CD4-positive, alpha-beta memory T cell (primary cell): ENCODE data around the gene KRT37. TPM values are rescaled to one million over a fixed set of nuclear protein-coding genes. Genes with fewer than 3 reads are reported as not detected.

Experiments
- CTCF ChIA-PET: fragments of 350-600 bp; sonication (Branson Sonifier 250); formaldehyde crosslinking; loops from one replicate; lab custom pipeline; 2021; ENCODE audit warnings: inconsistent platforms; ENCODE audit not compliant: partially characterized antibody; lab: Charles Lee
- POLR2A ChIA-PET: fragments of 350-600 bp; sonication (Branson Sonifier 250); formaldehyde crosslinking; loops from one replicate; lab custom pipeline; 2021; ENCODE audit not compliant: partially characterized antibody; lab: Charles Lee
- DNase-seq, 5 donors: peaks; one replicate each; pipeline versions ENCODE4 v3.0.0 to v3.0.0-alpha.2; 2020 to 2022; ENCODE audit warnings: mixed read lengths in 1 of 5
- H3K27ac ChIP-seq: one replicate; pipeline ENCODE4 v1.7.0; 2013; ENCODE audit warnings: low read depth, low read length
- H3K27me3 ChIP-seq: 2 replicates; pipeline ENCODE4 v1.7.0; 2013; ENCODE audit warnings: mild to moderate bottlenecking, low read length, moderate library complexity; ENCODE audit not compliant: insufficient read depth
- H3K36me3 ChIP-seq: 2 replicates; pipeline ENCODE4 v1.7.0; 2013; ENCODE audit warnings: mild to moderate bottlenecking, low read length, moderate library complexity; ENCODE audit not compliant: insufficient read depth
- H3K4me1 ChIP-seq: 2 replicates; pipeline ENCODE4 v1.7.0; 2013; ENCODE audit warnings: mild to moderate bottlenecking, low read length, moderate library complexity; ENCODE audit not compliant: insufficient read depth
- H3K4me3 ChIP-seq, 2 donors: one replicate each; pipeline ENCODE4 v1.7.0; 2013; ENCODE audit warnings: low read length in 2 of 2, mild to moderate bottlenecking in 1 of 2
- H3K9me3 ChIP-seq, 2 donors: one replicate each; pipeline ENCODE4 v1.7.0; 2013; ENCODE audit warnings: low read length in 2 of 2, control low read depth in 1 of 2; ENCODE audit not compliant: control insufficient read depth in 1 of 2
- H3K27ac Mint-ChIP-seq, 7 donors: one replicate each; pipeline ENCODE4 v1.8.0; 2020 to 2021; ENCODE audit warnings: mixed read lengths in 7 of 7, mild to moderate bottlenecking in 6 of 7, inconsistent platforms in 3 of 7, moderate library complexity in 3 of 7
- H3K27me3 Mint-ChIP-seq, 2 donors: one replicate each; pipeline ENCODE4 v1.8.0; 2020 to 2021; ENCODE audit warnings: mixed read lengths in 2 of 2
- H3K36me3 Mint-ChIP-seq, 2 donors: one replicate each; pipeline ENCODE4 v1.8.0; 2020 to 2021; ENCODE audit warnings: mixed read lengths in 2 of 2, inconsistent platforms in 1 of 2, mild to moderate bottlenecking in 1 of 2
- H3K4me1 Mint-ChIP-seq, 4 donors: one replicate each; pipeline ENCODE4 v1.8.0; 2020 to 2021; ENCODE audit warnings: mixed read lengths in 4 of 4, mild to moderate bottlenecking in 1 of 4
- H3K4me3 Mint-ChIP-seq, 8 donors: one replicate each; pipeline ENCODE4 v1.8.0; 2020 to 2021; ENCODE audit warnings: mixed read lengths in 8 of 8, mild to moderate bottlenecking in 7 of 8, moderate library complexity in 6 of 8, inconsistent platforms in 3 of 8
- H3K9me3 Mint-ChIP-seq, 8 donors: one replicate each; pipeline ENCODE4 v1.8.0; 2020 to 2021; ENCODE audit warnings: mixed read lengths in 8 of 8, mild to moderate bottlenecking in 5 of 8, inconsistent platforms in 3 of 8, moderate library complexity in 1 of 8
- intact Hi-C: fragments of 100-400 bp; cut with micrococcal nuclease; formaldehyde crosslinking; loops from one replicate; pipeline ENCODE4 v1.15.1; 2023
- polyA plus RNA-seq, 2 donors: library from polyadenylated mRNA; unstranded; fragments of 300-500 nt; fragmentation: Illumina TruSeq; gene quantifications; one replicate each; pipeline ENCODE4 v1.2.3, GENCODE V29; 2021
- total RNA-seq, 2 experiments: library from RNA; stranded (reverse); gene quantifications; one replicate each; pipeline ENCODE4 v1.2.3, GENCODE V29; 2021

Gene KRT37
- total and polyA plus RNA-seq, 4 experiments from 2014 or later = not detected

DNA sequence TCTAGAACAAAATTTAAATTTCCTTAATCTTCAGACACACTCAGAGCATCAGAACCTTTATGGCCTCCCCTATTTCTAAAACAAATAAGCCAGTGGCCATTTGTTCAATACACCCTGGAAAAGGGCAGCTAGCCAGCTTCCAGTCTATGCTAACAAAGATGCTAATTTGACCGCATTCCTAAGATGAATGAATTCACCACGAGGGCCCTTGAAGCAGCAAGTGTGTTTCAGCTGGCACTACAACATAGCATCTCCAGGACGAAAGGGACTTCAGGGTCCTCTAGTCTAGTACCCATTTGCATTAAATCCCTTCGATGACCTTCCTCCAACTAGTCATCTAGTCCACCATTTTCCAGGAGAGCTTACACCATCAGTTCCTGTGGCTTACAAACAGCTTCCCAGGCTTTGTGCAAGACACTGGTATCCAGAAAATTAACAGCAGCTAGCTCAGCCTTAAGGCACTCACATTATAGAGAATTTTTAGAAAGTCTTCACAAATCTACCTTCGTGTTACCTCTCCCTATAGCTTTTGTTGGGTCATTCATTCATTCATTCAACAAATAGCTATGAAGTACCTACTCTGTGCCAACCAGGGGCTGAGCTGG is 10.9 kb downstream of the KRT37 start:
- H3K36me3 ChIP-seq = no peaks in the 10 kb centered on the region
- Mint-ChIP-seq H3K36me3 (no peaks in the 10 kb centered on the region), H3K27me3 (peaks cover 0 to 3% of the 10 kb centered on the region in 2 donors), H3K4me1 (peaks cover 17 to 28% (median 21%) of the 10 kb centered on the region in 4 donors), H3K4me3 (no peak overlapping the region), H3K27ac (no peak overlapping the region), H3K9me3 (peaks cover 0 to 1% (median 0%) of the 10 kb centered on the region in 8 donors)
- no peak overlapping the region for H3K4me3 ChIP-seq
- H3K4me1 ChIP-seq = peaks cover 19% of the 10 kb centered on the region
- intact Hi-C loops = no loop called here
- CTCF ChIA-PET = interaction anchor here (1.1 kb wide), 1 partner anchor 91 kb away, joined by 3 read pairs; no protein-coding TSS in a partner anchor
- no peaks in the 10 kb centered on the region for H3K27me3 ChIP-seq
- no peak overlapping the region for H3K27ac ChIP-seq
- POLR2A ChIA-PET = no interaction called here
- H3K9me3 ChIP-seq = no peaks in the 10 kb centered on the region
- DNase-seq = no peak

DNA sequence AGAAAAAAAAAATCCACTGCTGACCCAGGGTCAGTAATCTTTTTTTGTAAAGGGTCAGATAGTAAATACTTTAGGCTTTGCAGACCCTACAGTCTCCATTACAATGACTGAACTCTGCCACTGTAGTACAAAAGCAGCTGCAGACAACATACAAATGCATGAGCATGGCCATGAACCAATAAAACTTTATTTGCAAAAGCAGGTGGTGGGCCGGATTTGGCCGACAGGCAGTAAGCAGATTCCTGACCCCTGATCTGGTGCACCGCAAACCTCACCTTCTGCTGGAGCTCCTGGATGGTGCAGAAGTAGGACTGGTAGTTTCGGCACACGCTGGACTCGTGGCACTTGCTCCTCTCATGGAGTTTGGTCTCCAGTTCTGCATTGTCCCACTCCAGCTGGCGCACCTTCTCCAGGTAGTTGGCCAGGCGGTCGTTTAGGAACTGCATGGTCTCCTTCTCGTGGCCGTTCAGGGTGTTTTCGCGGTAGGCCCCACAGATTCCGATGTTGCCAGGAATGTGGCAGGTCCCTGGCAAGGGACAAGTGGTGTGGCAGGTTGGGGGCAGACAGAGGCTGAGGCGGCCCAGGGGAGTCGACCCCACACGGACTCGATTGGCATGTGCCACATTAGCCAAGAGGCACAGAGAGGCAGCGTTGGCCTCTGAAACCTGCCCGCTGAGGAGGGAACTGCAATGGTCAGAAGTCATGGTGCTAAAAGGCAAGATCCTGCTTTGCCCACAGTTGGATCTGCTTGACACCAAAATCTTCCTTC is 13.1 kb downstream of the KRT37 start:
- intact Hi-C loops = no loop called here
- no peaks in the 10 kb centered on the region for H3K36me3 ChIP-seq
- peaks cover 16% of the 10 kb centered on the region for H3K4me1 ChIP-seq
- CTCF ChIA-PET = interaction anchor here (0.7 kb wide), 1 partner anchor 50 kb away, joined by 4 read pairs; no protein-coding TSS in a partner anchor
- no peak overlapping the region for H3K27ac ChIP-seq
- H3K4me3 ChIP-seq = no peak overlapping the region
- Mint-ChIP-seq H3K4me3 (no peak overlapping the region), H3K27ac (no peak overlapping the region), H3K4me1 (peaks cover 12 to 24% (median 17%) of the 10 kb centered on the region in 4 donors), H3K36me3 (no peaks in the 10 kb centered on the region), H3K9me3 (peaks cover 0 to 2% (median 0%) of the 10 kb centered on the region in 8 donors), H3K27me3 (peaks cover 0 to 3% of the 10 kb centered on the region in 2 donors)
- no peaks in the 10 kb centered on the region for H3K27me3 ChIP-seq
- POLR2A ChIA-PET = no interaction called here
- H3K9me3 ChIP-seq = no peaks in the 10 kb centered on the region
- no peak for DNase-seq

DNA sequence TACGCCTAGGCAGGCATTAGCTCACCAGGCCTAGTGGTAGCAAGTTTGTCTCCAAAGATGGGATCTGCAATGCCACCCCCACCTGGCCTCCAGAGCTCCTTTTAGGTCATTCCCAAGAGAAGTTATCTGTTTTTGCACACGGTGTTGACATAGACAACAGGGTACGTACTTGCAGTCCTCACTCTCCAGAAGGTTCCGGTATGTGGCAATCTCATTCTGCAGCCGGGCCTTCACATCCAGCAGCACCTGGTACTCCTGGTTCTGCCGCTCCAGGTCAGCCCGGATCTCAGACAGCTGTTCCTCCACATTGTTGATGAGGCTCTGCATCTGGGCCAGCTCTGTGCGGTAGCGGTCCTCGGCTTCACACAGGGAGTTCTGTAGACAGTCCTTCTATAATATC is 17.2 kb downstream of the KRT37 start:
- intact Hi-C loops = no loop called here
- no peak overlapping the region for H3K4me3 ChIP-seq
- Mint-ChIP-seq H3K27ac (peak overlapping the region in 2 of 7 donors; percentile 22 to 30), H3K36me3 (no peaks in the 10 kb centered on the region), H3K4me3 (no peak overlapping the region), H3K4me1 (peaks cover 33 to 58% (median 43%) of the 10 kb centered on the region in 4 donors), H3K9me3 (peaks cover 0 to 2% (median 0%) of the 10 kb centered on the region in 8 donors), H3K27me3 (peaks cover 0 to 1% of the 10 kb centered on the region in 2 donors)
- no peaks in the 10 kb centered on the region for H3K36me3 ChIP-seq
- H3K27ac ChIP-seq = no peak overlapping the region
- H3K4me1 ChIP-seq = peaks cover 40% of the 10 kb centered on the region
- no peak for DNase-seq
- ChIA-PET POLR2A (interaction anchor here (0.7 kb wide), 1 partner anchor 18 kb away, joined by 3 read pairs; no protein-coding TSS in a partner anchor), CTCF (no interaction called here)
- no peaks in the 10 kb centered on the region for H3K9me3 ChIP-seq
- H3K27me3 ChIP-seq = no peaks in the 10 kb centered on the region

DNA sequence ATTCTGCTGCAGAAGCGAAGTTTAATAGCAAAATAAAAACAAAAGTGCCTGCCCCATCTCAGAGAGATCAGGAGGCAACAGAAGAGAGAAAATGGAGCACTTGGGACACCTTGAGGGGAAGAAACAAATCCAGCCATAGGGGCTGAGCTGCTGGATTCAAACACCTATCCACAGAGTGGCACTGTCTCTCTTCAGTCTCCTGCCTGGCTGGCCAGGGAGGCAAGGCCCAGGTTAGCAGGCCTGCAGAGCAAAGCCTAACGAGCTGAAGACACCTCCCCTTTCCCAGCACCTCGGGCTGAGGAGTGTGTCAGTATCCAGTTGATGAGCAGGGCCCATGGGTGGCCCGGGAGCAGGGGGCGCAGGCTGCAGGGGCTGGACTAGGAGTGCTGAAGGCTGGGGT is 18.2 kb downstream of the KRT37 start:
- Mint-ChIP-seq H3K9me3 (peaks cover 0 to 2% (median 0%) of the 10 kb centered on the region in 8 donors), H3K4me1 (peaks cover 33 to 62% (median 44%) of the 10 kb centered on the region in 4 donors), H3K4me3 (no peak overlapping the region), H3K36me3 (no peaks in the 10 kb centered on the region), H3K27ac (peak overlapping the region in 3 of 7 donors; percentile 33 to 82 (median 43)), H3K27me3 (peaks cover 0 to 1% of the 10 kb centered on the region in 2 donors)
- ChIA-PET POLR2A (no interaction called here), CTCF (interaction anchor here (0.9 to 1.8 kb wide), 2 partner anchors 11 to 83 kb away, joined by 5 read pairs; no protein-coding TSS in a partner anchor)
- H3K9me3 ChIP-seq = no peaks in the 10 kb centered on the region
- intact Hi-C loops = no loop called here
- peaks cover 41% of the 10 kb centered on the region for H3K4me1 ChIP-seq
- no peak overlapping the region for H3K4me3 ChIP-seq
- H3K36me3 ChIP-seq = no peaks in the 10 kb centered on the region
- no peak for DNase-seq
- no peak overlapping the region for H3K27ac ChIP-seq
- no peaks in the 10 kb centered on the region for H3K27me3 ChIP-seq

DNA sequence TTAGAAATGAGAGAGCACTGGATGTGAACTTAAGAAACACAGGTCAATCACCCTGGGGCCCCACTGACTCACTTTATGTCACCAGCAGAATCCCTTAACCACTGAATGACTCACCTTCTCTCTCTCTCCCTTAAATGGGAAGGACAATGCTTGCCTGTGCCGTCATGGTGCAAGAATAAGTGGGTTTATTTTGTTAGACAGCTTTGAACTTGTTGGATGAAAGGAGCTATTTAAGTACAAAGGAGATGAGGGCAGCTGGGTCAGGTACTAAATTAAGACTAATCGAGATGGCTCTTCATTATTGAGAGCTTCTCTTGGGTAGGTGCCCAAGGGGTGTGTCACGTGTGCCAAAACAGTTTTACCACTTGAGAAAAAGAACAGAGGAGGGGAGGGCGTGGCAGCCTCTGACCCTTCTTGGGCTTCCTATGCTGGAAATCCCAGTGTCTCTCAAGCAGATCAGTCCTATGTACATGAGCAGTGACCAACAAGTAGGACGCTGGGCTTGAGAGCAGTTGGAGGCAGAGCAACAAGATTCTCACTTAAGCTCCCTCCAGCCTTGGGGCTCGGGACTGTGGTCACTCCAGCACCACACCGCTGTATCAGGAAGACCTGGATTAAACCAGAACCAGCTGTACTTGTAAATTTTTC is 20.2 kb downstream of the KRT37 start:
- DNase-seq = peak in 4 of 5 donors; percentile 12 to 72 (median 35)
- no peaks in the 10 kb centered on the region for H3K27me3 Mint-ChIP-seq
- CTCF ChIA-PET = interaction anchor here (0.6 to 1.8 kb wide), 3 partner anchors 13 to 145 kb away, joined by 3 to 5 read pairs (median 5); no protein-coding TSS in a partner anchor
- H3K9me3 Mint-ChIP-seq = peaks cover 0 to 3% (median 0%) of the 10 kb centered on the region in 8 donors
- peaks cover 34% of the 10 kb centered on the region for H3K4me1 ChIP-seq
- no peak overlapping the region for H3K4me3 ChIP-seq
- H3K27ac ChIP-seq = no peak overlapping the region
- intact Hi-C loops = no loop called here
- peaks cover 30 to 68% (median 43%) of the 10 kb centered on the region in 4 donors for H3K4me1 Mint-ChIP-seq
- no peaks in the 10 kb centered on the region for H3K27me3 ChIP-seq
- H3K36me3 Mint-ChIP-seq = no peaks in the 10 kb centered on the region
- H3K27ac Mint-ChIP-seq = peak overlapping the region; percentile 53 to 91 (median 82)
- POLR2A ChIA-PET = interaction anchor here (1.0 to 1.2 kb wide), 3 partner anchors 41 to 95 kb away, joined by 3 to 6 read pairs (median 5); partner anchors contain the start of gene KRTAP16-1
- H3K4me3 Mint-ChIP-seq = peak overlapping the region in 5 of 8 donors; percentile 5 to 70 (median 51)
- H3K9me3 ChIP-seq = no peaks in the 10 kb centered on the region
- no peaks in the 10 kb centered on the region for H3K36me3 ChIP-seq

DNA sequence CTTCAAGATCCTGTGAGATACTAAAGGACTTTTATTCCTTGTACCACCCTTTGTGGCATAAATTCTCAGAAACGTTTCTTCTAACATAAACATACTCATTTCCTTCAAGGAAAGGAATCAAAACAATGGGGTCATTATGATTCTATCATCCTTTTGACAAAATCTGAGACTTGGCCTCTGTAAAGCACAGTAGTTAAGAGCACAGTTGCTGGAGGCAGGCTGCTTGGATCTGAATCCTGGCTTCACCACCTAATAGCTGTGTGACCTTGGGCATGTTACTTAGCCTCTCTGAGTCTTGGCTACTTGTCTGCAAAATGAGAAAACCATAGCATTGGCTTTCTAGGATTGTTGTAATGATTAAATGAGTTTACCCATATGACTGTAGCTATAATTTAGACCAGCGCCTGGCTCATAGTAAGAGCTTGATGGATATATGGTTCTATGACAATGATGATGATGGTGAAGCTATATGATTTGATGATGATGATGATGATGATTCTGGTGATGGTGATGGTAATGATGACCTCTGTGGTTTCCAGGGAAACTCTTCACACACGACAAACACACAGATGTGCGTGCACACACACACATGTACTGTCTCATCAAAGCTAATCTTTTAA is 20.9 kb downstream of the KRT37 start:
- POLR2A ChIA-PET = interaction anchor here (1.0 to 1.2 kb wide), 3 partner anchors 42 to 95 kb away, joined by 3 to 6 read pairs (median 5); partner anchors contain the start of gene KRTAP16-1
- intact Hi-C loops = no loop called here

More for the DNA sequence above, 20.9 kb downstream of the KRT37 start:
- CTCF ChIA-PET = interaction anchor here (0.6 to 1.1 kb wide), 2 partner anchors 28 to 146 kb away, joined by 3 to 5 read pairs; no protein-coding TSS in a partner anchor
- H3K36me3 ChIP-seq = no peaks in the 10 kb centered on the region
- H3K9me3 ChIP-seq = no peaks in the 10 kb centered on the region
- no peak overlapping the region for H3K4me3 ChIP-seq
- peak in 2 of 5 donors; percentile 6 to 36 for DNase-seq
- no peaks in the 10 kb centered on the region for H3K27me3 ChIP-seq
- H3K9me3 Mint-ChIP-seq = peaks cover 0 to 2% (median 0%) of the 10 kb centered on the region in 8 donors
- H3K27me3 Mint-ChIP-seq = no peaks in the 10 kb centered on the region
- H3K27ac Mint-ChIP-seq = peak overlapping the region in 6 of 7 donors; percentile 44 to 85 (median 63)
- peak overlapping the region; percentile 30 for H3K27ac ChIP-seq
- H3K4me1 ChIP-seq = peaks cover 28% of the 10 kb centered on the region
- H3K4me1 Mint-ChIP-seq = peaks cover 25 to 63% (median 37%) of the 10 kb centered on the region in 4 donors
- peak overlapping the region in 4 of 8 donors; percentile 40 to 70 (median 51) for H3K4me3 Mint-ChIP-seq
- no peaks in the 10 kb centered on the region for H3K36me3 Mint-ChIP-seq
